GM12865 (cell line): ENCODE data around the gene KLHL42.

ENCODE experiments used
- DNase-seq: peaks from one replicate; pipeline ENCODE4 v3.0.0; 2010; ENCODE audit warnings: low read depth
- H3K4me3 ChIP-seq: 2 replicates; pipeline ENCODE4 v1.5.1; 2011; ENCODE audit warnings: mild to moderate bottlenecking, low read depth, low read length, control low read depth
- CTCF ChIP-seq: IDR thresholded peaks from 2 replicates; pipeline ENCODE4 v1.5.1; 2011; ENCODE audit warnings: low read length, control low read depth, low read depth, inconsistent platforms; ENCODE audit not compliant: insufficient read depth; ENCODE audit errors: missing control alignments

KLHL42 gene

GRCh38 chr12:27814411-27814810, 34.4 kb downstream of the KLHL42 start:
- no peak for DNase-seq
- H3K4me3 ChIP-seq = no peak overlapping the region
- TF ChIP-seq CTCF = no peak

GRCh38 chr12:27814851-27815591, 35.0 kb downstream of the KLHL42 start:
- no peak for DNase-seq
- TF ChIP-seq CTCF = no peak
- H3K4me3 ChIP-seq = no peak overlapping the region

GRCh38 chr12:27817766-27818165, 37.7 kb downstream of the KLHL42 start:
- DNase-seq = no peak
- no peak for TF ChIP-seq CTCF

GRCh38 chr12:27818401-27818918, 38.4 kb downstream of the KLHL42 start:
- TF ChIP-seq CTCF = no peak
- H3K4me3 ChIP-seq = no peak overlapping the region
- DNase-seq = no peak

More at GRCh38 chr12:27817766-27818165, 37.7 kb downstream of the KLHL42 start:
- no peak overlapping the region for H3K4me3 ChIP-seq

- TF ChIP-seq CTCF = no peak
- H3K4me3 ChIP-seq = no peak overlapping the region
- no peak for DNase-seq
Measured at GRCh38 chr12:27820564-27820963, 40.5 kb downstream of the KLHL42 start.

GRCh38 chr12:27821259-27821973, 41.4 kb downstream of the KLHL42 start:
- peak; percentile 70 for TF ChIP-seq CTCF
- DNase-seq = peak; percentile 83
- peak overlapping the region; percentile 13 for H3K4me3 ChIP-seq
